PC-3 (cell line): ENCODE results near the gene AP2M1. TPM values are rescaled to one million over a fixed set of nuclear protein-coding genes. Genes with fewer than 3 reads are reported as not detected.

Experiments
- ATAC-seq: fragments of 200-7000 bp; cut with Tn5 transposase; 2 replicates; pipeline ENCODE4 v1.9.1; 2020; ENCODE audit warnings: mild to moderate bottlenecking, moderate library complexity
- BruUV-seq: library from RNA; stranded (reverse); fragments of 400-500 nt; replicated peaks from 2 replicates; lab custom pipeline; 2021; lab: Mats Ljungman, UMichigan
- CTCF ChIA-PET: fragments of 300-600 bp; sonication (Branson Sonifier 250); formaldehyde crosslinking; loops from one replicate; lab custom pipeline; 2022; ENCODE audit warnings: antibody characterized with exemption; lab: Charles Lee
- POLR2A ChIA-PET: fragments of 300-600 bp; sonication (Branson Sonifier 250); formaldehyde crosslinking; loops from one replicate; lab custom pipeline; 2022; ENCODE audit warnings: antibody characterized with exemption; ENCODE audit not compliant: unreplicated experiment; lab: Charles Lee
- DNase-seq: peaks from one replicate; pipeline ENCODE4 v3.0.0-alpha.2; 2015
- H2AFZ ChIP-seq: fragments of 300-600 bp; sonication (generic); 2 replicates; pipeline ENCODE4 v1.6.0; 2016; ENCODE audit warnings: antibody characterized with exemption, low read length
- H3F3A ChIP-seq: fragments of 300-600 bp; sonication (generic); one replicate; pipeline ENCODE4 v1.6.0; 2017; ENCODE audit warnings: antibody characterized with exemption, low read length, control low read depth, mild to moderate bottlenecking; ENCODE audit not compliant: unreplicated experiment
- H3K27ac ChIP-seq: fragments of 300-600 bp; sonication (generic); 2 replicates; pipeline ENCODE4 v1.5.1; 2016; ENCODE audit warnings: mild to moderate bottlenecking, low read length
- H3K27me3 ChIP-seq: fragments of 300-600 bp; sonication (generic); 2 replicates; pipeline ENCODE4 v1.6.1; 2016; ENCODE audit warnings: low read length, mixed read lengths
- H3K36me3 ChIP-seq: fragments of 300-600 bp; sonication (generic); 2 replicates; pipeline ENCODE4 v1.6.1; 2016; ENCODE audit warnings: low read depth, mixed run types, low read length, mixed read lengths
- H3K4me1 ChIP-seq: fragments of 300-600 bp; sonication (generic); 2 replicates; pipeline ENCODE4 v1.5.1; 2016; ENCODE audit warnings: low read length; ENCODE audit not compliant: insufficient read depth
- H3K4me2 ChIP-seq: fragments of 300-600 bp; sonication (generic); 2 replicates; pipeline ENCODE4 v1.6.0; 2016; ENCODE audit warnings: low read length
- H3K4me3 ChIP-seq: fragments of 300-600 bp; sonication (generic); 2 replicates; pipeline ENCODE4 v1.5.1; 2016; ENCODE audit warnings: mild to moderate bottlenecking, low read length, mixed read lengths
- H3K79me2 ChIP-seq: fragments of 300-600 bp; sonication (generic); 2 replicates; pipeline ENCODE4 v1.6.1; 2017; ENCODE audit warnings: low read length, mixed read lengths
- H3K9ac ChIP-seq: fragments of 300-600 bp; sonication (generic); 2 replicates; pipeline ENCODE4 v1.6.0; 2016; ENCODE audit warnings: mild to moderate bottlenecking, low read length
- H3K9me2 ChIP-seq: fragments of 300-600 bp; sonication (generic); replicated peaks from 2 replicates; pipeline ENCODE4 v1.6.1; 2016; ENCODE audit warnings: mixed run types, low read length, mixed read lengths
- H3K9me3 ChIP-seq: fragments of 300-600 bp; sonication (generic); 2 replicates; pipeline ENCODE4 v1.6.1; 2016; ENCODE audit warnings: low read length, mixed read lengths
- H4K20me1 ChIP-seq: fragments of 300-600 bp; sonication (generic); 2 replicates; pipeline ENCODE4 v1.6.1; 2016; ENCODE audit warnings: low read length, mixed read lengths
- EZH2 ChIP-seq: fragments of 300-600 bp; sonication (generic); IDR thresholded peaks from one replicate; pipeline ENCODE4 v1.6.1; 2017; ENCODE audit warnings: antibody characterized with exemption, mild to moderate bottlenecking, low read length; ENCODE audit not compliant: unreplicated experiment
- EZH2phosphoT487 ChIP-seq: fragments of 300-600 bp; sonication (generic); IDR thresholded peaks from 2 replicates; pipeline ENCODE4 v1.6.1; 2018; ENCODE audit warnings: mild to moderate bottlenecking, antibody characterized with exemption, low read length, borderline replicate concordance
- intact Hi-C: fragments of 100-400 bp; cut with micrococcal nuclease; formaldehyde crosslinking; loops from 2 replicates; pipeline ENCODE4 v1.9.0; 2023
- total RNA-seq: library from RNA; depleted of rRNA; stranded (reverse); fragments of >200 nt; gene quantifications from 2 replicates; pipeline ENCODE4 v1.2.3, GENCODE V29; 2014
- TF ChIP-seq, protein P1 (sequence below): fragments of 300-600 bp; sonication (generic); conservative IDR thresholded peaks from 2 replicates; pipeline ENCODE4 v1.5.1; 2017; ENCODE audit warnings: antibody characterized with exemption, low read depth, mild to moderate bottlenecking, low read length

The AP2M1 gene
- total RNA-seq, 1 experiment from 2014 or later: 522 TPM

GRCh38 chr3:184175506-184175905 lies 851 bp downstream of the AP2M1 start:
- BruUV-seq: no TSS peak
- H4K20me1 ChIP-seq: peaks cover 18% of the 10 kb centered on the region
- intact Hi-C loops: loop anchor here (2.0 kb wide), 1 partner anchor 19 kb away; no protein-coding TSS in a partner anchor
- no peak for DNase-seq
- H3K27ac ChIP-seq: peak overlapping the region; percentile 62
- peak overlapping the region; percentile 97 for H3K9ac ChIP-seq
- no peaks in the 10 kb centered on the region for H3K9me2 ChIP-seq
- POLR2A ChIA-PET: no interaction called here
- H3K36me3 ChIP-seq: peaks cover 36% of the 10 kb centered on the region
- H3K4me2 ChIP-seq: peak overlapping the region; percentile 97
- peak overlapping the region; percentile 77; the same call in 1 of the 2 replicates for H2AFZ ChIP-seq
- ATAC-seq: no peak
- peak overlapping the region; percentile 89 for H3K4me3 ChIP-seq
- peaks cover 52% of the 10 kb centered on the region for H3K79me2 ChIP-seq
- H3F3A ChIP-seq: no peaks in the 10 kb centered on the region
- TF ChIP-seq, protein P1, sequence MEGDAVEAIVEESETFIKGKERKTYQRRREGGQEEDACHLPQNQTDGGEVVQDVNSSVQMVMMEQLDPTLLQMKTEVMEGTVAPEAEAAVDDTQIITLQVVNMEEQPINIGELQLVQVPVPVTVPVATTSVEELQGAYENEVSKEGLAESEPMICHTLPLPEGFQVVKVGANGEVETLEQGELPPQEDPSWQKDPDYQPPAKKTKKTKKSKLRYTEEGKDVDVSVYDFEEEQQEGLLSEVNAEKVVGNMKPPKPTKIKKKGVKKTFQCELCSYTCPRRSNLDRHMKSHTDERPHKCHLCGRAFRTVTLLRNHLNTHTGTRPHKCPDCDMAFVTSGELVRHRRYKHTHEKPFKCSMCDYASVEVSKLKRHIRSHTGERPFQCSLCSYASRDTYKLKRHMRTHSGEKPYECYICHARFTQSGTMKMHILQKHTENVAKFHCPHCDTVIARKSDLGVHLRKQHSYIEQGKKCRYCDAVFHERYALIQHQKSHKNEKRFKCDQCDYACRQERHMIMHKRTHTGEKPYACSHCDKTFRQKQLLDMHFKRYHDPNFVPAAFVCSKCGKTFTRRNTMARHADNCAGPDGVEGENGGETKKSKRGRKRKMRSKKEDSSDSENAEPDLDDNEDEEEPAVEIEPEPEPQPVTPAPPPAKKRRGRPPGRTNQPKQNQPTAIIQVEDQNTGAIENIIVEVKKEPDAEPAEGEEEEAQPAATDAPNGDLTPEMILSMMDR: no peak
- H3K27me3 ChIP-seq: no peaks in the 10 kb centered on the region
- H3K4me1 ChIP-seq: peaks cover 54% of the 10 kb centered on the region
- CTCF ChIA-PET: no interaction called here
- no peaks in the 10 kb centered on the region for H3K9me3 ChIP-seq

DNA sequence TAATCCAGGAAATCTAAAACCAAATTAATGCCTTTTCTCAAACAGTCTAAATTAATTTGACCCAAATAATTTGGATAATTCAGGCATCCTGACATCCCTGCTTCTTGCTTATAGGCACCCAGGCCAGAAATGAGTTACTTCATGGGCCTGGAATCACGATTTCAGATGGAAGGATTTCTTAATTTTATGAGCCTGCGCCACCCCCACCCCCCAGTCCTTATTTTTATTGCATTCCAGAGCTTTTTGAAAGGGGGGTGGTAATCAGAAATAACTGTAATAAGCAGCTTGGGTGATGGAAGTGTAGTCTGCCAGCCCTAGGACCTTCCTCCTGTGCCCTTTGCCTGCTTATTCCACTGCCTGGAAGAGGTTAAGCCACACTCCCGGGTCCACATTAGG lies 1.3 kb downstream of the AP2M1 start:
- Histone ChIP-seq H3K9me2 (no peaks in the 10 kb centered on the region), H3K9me3 (no peaks in the 10 kb centered on the region), H3K36me3 (peaks cover 40% of the 10 kb centered on the region), H3K4me2 (peak overlapping the region; percentile 97), H4K20me1 (peaks cover 18% of the 10 kb centered on the region), H3K4me1 (peaks cover 54% of the 10 kb centered on the region), H2AFZ (peak overlapping the region; percentile 36; the same call in 1 of the 2 replicates), H3K79me2 (peaks cover 52% of the 10 kb centered on the region), H3F3A (no peaks in the 10 kb centered on the region), H3K27me3 (no peaks in the 10 kb centered on the region), H3K9ac (peak overlapping the region; percentile 97), H3K4me3 (peak overlapping the region; percentile 89), H3K27ac (peak overlapping the region; percentile 62)
- CTCF ChIA-PET: no interaction called here
- ATAC-seq (peak; percentile 0), DNase-seq (no peak)
- BruUV-seq: TSS peak; percentile 35
- POLR2A ChIA-PET: no interaction called here
- TF ChIP-seq, protein P1: no peak
- no peak for TF ChIP-seq EZH2phosphoT487
- TF ChIP-seq EZH2: no peak
- intact Hi-C loops: loop anchor here (2.0 kb wide), 1 partner anchor 19 kb away; no protein-coding TSS in a partner anchor

DNA sequence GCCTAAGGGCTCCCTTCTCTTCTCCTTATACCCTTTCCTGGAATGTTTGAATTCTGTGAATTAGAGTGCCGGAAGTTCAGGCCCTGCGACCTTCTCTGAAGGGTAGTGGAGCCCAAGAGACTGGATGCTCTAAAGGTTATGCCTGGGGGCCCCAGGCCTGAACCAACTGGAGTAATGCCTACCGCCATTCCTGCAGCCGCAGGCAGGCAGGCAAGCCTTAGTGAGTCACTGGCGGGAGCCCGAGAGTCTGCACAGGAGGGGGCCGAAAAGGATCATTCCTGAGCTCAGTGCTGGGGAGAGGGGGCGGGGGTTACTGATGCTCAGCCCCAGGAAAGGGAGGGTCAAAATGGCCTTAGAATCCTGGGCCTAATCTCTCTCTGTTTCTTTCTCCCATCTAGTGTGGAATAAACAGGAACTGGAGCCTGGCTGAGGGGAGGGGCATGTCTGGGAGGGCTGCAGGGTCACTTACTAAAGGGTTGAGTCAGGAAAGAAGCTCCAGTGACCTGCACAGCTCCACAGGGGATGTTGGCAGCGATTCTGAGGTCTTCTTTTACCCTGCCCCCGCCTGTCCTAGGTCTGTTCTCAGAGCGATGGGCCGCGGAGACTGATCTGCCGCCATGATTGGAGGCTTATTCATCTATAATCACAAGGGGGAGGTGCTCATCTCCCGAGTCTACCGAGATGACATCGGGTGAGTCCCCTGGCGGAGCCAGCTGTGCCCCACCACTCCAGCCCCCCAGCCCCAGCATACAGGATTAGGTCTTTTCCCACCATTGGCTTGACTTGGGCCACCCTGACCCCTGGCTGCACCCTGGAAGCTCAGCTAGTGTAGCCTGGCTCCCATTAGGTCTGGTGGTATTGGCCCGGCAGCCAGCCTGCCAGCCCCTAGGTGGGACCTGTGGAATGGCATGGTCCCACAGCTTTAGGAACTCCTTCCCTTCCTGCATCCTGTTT lies 2.0 kb downstream of the AP2M1 start:
- H3K36me3 ChIP-seq: peaks cover 47% of the 10 kb centered on the region
- peak overlapping the region; percentile 62 for H3K27ac ChIP-seq
- intact Hi-C loops: no loop called here
- H4K20me1 ChIP-seq: peaks cover 18% of the 10 kb centered on the region
- BruUV-seq: no TSS peak
- H3K9ac ChIP-seq: peak overlapping the region; percentile 97
- H3K9me2 ChIP-seq: no peaks in the 10 kb centered on the region
- TF ChIP-seq EZH2phosphoT487: no peak
- TF ChIP-seq, protein P1: no peak
- TF ChIP-seq EZH2: no peak
- no peaks in the 10 kb centered on the region for H3F3A ChIP-seq
- peaks cover 52% of the 10 kb centered on the region for H3K79me2 ChIP-seq
- DNase-seq (peak; percentile 81), ATAC-seq (peak; percentile 45)
- peaks cover 47% of the 10 kb centered on the region for H3K4me1 ChIP-seq
- peak overlapping the region; percentile 36; the same call in 1 of the 2 replicates for H2AFZ ChIP-seq
- peak overlapping the region; percentile 97 for H3K4me2 ChIP-seq
- ChIA-PET CTCF (interaction anchor here (1.0 kb wide), 1 partner anchor 51 kb away, joined by 3 read pairs; no protein-coding TSS in a partner anchor), POLR2A (no interaction called here)
- peak overlapping the region; percentile 89 for H3K4me3 ChIP-seq
- H3K27me3 ChIP-seq: no peaks in the 10 kb centered on the region
- no peaks in the 10 kb centered on the region for H3K9me3 ChIP-seq
